Central memory CD8-positive, alpha-beta T cell (primary cell): ENCODE results near the gene MMP14.
A peak's percentile ranks its signal among the peaks of the same experiment; 100 is the strongest.

ENCODE experiments used
- ATAC-seq: fragments of 150-1000 bp; cut with Tn5 transposase; replicated peaks from 2 replicates; pipeline ENCODE4 v1.10.0; 2022; ENCODE audit warnings: mild to moderate bottlenecking, moderate FRiP score, moderate number of reproducible peaks; ENCODE audit not compliant: poor library complexity, severe bottlenecking; ENCODE audit errors: extremely low read depth
- DNase-seq, 2 donors: peaks; one replicate each; pipeline ENCODE4 v3.0.0; 2021; ENCODE audit warnings: low spot score in 2 of 2
- H3K27ac Mint-ChIP-seq: one replicate; pipeline ENCODE4 v1.8.0; 2022; ENCODE audit warnings: low read depth, mild to moderate bottlenecking, moderate library complexity, mixed read lengths
- H3K27me3 Mint-ChIP-seq: one replicate; pipeline ENCODE4 v1.8.0; 2022; ENCODE audit warnings: mixed read lengths
- H3K36me3 Mint-ChIP-seq: one replicate; pipeline ENCODE4 v1.8.0; 2022; ENCODE audit warnings: mild to moderate bottlenecking, moderate library complexity, mixed read lengths; ENCODE audit not compliant: insufficient read depth
- H3K4me1 Mint-ChIP-seq: one replicate; pipeline ENCODE4 v1.8.0; 2022; ENCODE audit warnings: mixed read lengths
- H3K4me3 Mint-ChIP-seq: one replicate; pipeline ENCODE4 v1.8.0; 2022; ENCODE audit warnings: mild to moderate bottlenecking, moderate library complexity, mixed read lengths
- H3K9me3 Mint-ChIP-seq: one replicate; pipeline ENCODE4 v1.8.0; 2022; ENCODE audit warnings: mixed read lengths

MMP14 gene

GRCh38 chr14:22878271-22879246, 42.2 kb downstream of the MMP14 start:
- ATAC-seq (no peak), DNase-seq (no peak)
- Mint-ChIP-seq H3K4me3 (no peak overlapping the region), H3K27me3 (no peaks in the 10 kb centered on the region), H3K27ac (no peak overlapping the region), H3K36me3 (peaks cover 17% of the 10 kb centered on the region), H3K4me1 (peaks cover 16% of the 10 kb centered on the region), H3K9me3 (no peaks in the 10 kb centered on the region)

GRCh38 chr14:22882064-22882463, 45.7 kb downstream of the MMP14 start:
- DNase-seq = no peak
- Mint-ChIP-seq H3K9me3 (no peaks in the 10 kb centered on the region), H3K36me3 (peaks cover 10% of the 10 kb centered on the region), H3K27ac (no peak overlapping the region), H3K4me1 (peaks cover 23% of the 10 kb centered on the region), H3K27me3 (no peaks in the 10 kb centered on the region), H3K4me3 (no peak overlapping the region)
- no peak for ATAC-seq

- no peak for ATAC-seq
- no peak overlapping the region for H3K4me3 Mint-ChIP-seq
- peaks cover 10% of the 10 kb centered on the region for H3K36me3 Mint-ChIP-seq
- peaks cover 28% of the 10 kb centered on the region for H3K4me1 Mint-ChIP-seq
- DNase-seq = no peak
- no peaks in the 10 kb centered on the region for H3K9me3 Mint-ChIP-seq
- no peaks in the 10 kb centered on the region for H3K27me3 Mint-ChIP-seq
- no peak overlapping the region for H3K27ac Mint-ChIP-seq
Measured at GRCh38 chr14:22882529-22883172, 46.3 kb downstream of the MMP14 start.

- no peak within 1 kb of the TSS for H3K4me3 Mint-ChIP-seq
- ATAC-seq (no peak), DNase-seq (no peak)
- H3K27me3 Mint-ChIP-seq = no peaks in the 10 kb centered on the region
- no peaks in the 10 kb centered on the region for H3K9me3 Mint-ChIP-seq
- H3K36me3 Mint-ChIP-seq = peaks cover 7% of the 10 kb centered on the region
- H3K27ac Mint-ChIP-seq = no peak within 1 kb of the TSS
- peaks cover 27% of the 10 kb centered on the region for H3K4me1 Mint-ChIP-seq
Measured at GRCh38 chr14:22883173-22883976, 47.0 kb downstream of the MMP14 start, which contains the start of gene REM2. Gene REM2 (plus strand): TSS chr14:22883222. CDS start chr14:22883288, 66 bp downstream.

- no peak for ATAC-seq
- Mint-ChIP-seq H3K36me3 (peaks cover 5% of the 10 kb centered on the region), H3K27me3 (no peaks in the 10 kb centered on the region), H3K4me1 (peaks cover 27% of the 10 kb centered on the region), H3K4me3 (no peak overlapping the region), H3K27ac (no peak overlapping the region), H3K9me3 (no peaks in the 10 kb centered on the region)
- DNase-seq = no peak
Measured at GRCh38 chr14:22884076-22884737, 47.8 kb downstream of the MMP14 start.

- H3K4me3 Mint-ChIP-seq = peak overlapping the region; percentile 5
- ATAC-seq (no peak), DNase-seq (no peak)
- H3K27me3 Mint-ChIP-seq = no peaks in the 10 kb centered on the region
- H3K9me3 Mint-ChIP-seq = no peaks in the 10 kb centered on the region
- H3K36me3 Mint-ChIP-seq = peaks cover 5% of the 10 kb centered on the region
- H3K27ac Mint-ChIP-seq = no peak overlapping the region
- peaks cover 27% of the 10 kb centered on the region for H3K4me1 Mint-ChIP-seq
Measured at GRCh38 chr14:22884738-22885523, 48.5 kb downstream of the MMP14 start.

GRCh38 chr14:22885975-22886374, 49.6 kb downstream of the MMP14 start:
- DNase-seq = no peak
- ATAC-seq = no peak
- Mint-ChIP-seq H3K9me3 (no peaks in the 10 kb centered on the region), H3K4me1 (peaks cover 27% of the 10 kb centered on the region), H3K27ac (peak overlapping the region; percentile 56), H3K4me3 (peak overlapping the region; percentile 74), H3K36me3 (peaks cover 5% of the 10 kb centered on the region), H3K27me3 (no peaks in the 10 kb centered on the region)

- Mint-ChIP-seq H3K36me3 (peaks cover 5% of the 10 kb centered on the region), H3K27ac (peak overlapping the region; percentile 56), H3K27me3 (no peaks in the 10 kb centered on the region), H3K4me1 (peaks cover 27% of the 10 kb centered on the region), H3K4me3 (peak overlapping the region; percentile 74), H3K9me3 (no peaks in the 10 kb centered on the region)
- DNase-seq = peak; percentile 40 to 43
- peak; percentile 75 for ATAC-seq
Measured at GRCh38 chr14:22886500-22887259, 50.3 kb downstream of the MMP14 start.

- Mint-ChIP-seq H3K9me3 (no peaks in the 10 kb centered on the region), H3K4me1 (peaks cover 27% of the 10 kb centered on the region), H3K36me3 (peaks cover 5% of the 10 kb centered on the region), H3K4me3 (peak overlapping the region; percentile 74), H3K27me3 (no peaks in the 10 kb centered on the region), H3K27ac (peak overlapping the region; percentile 56)
- DNase-seq (no peak), ATAC-seq (peak; percentile 30)
Measured at GRCh38 chr14:22887260-22887989, 51.0 kb downstream of the MMP14 start.

- Mint-ChIP-seq H3K27me3 (no peaks in the 10 kb centered on the region), H3K4me3 (peak overlapping the region; percentile 74), H3K36me3 (peaks cover 5% of the 10 kb centered on the region), H3K27ac (no peak overlapping the region), H3K9me3 (no peaks in the 10 kb centered on the region), H3K4me1 (peaks cover 27% of the 10 kb centered on the region)
- ATAC-seq = no peak
- DNase-seq = no peak
Measured at GRCh38 chr14:22887990-22888378, 51.6 kb downstream of the MMP14 start.
